Thyroid gland (tissue), 4 donors: ENCODE data around the gene ATG9B.

Experiments
- CTCF ChIP-seq, 6 experiments: fragments of 200-600 bp in 3 of 6; fragments of 450-650 bp in 3 of 6; sonication (generic) in 3 of 6; IDR thresholded peaks; one replicate each; pipeline ENCODE4 v1.5.1; 2016 to 2019; ENCODE audit warnings: antibody characterized with exemption in 6 of 6, mild to moderate bottlenecking in 2 of 6, inconsistent platforms in 1 of 6, moderate library complexity in 1 of 6
- POLR2A ChIP-seq, 2 donors: fragments of 450-650 bp; IDR thresholded peaks; one replicate each; pipeline ENCODE4 v1.6.1; 2017; ENCODE audit warnings: antibody characterized with exemption in 2 of 2, mild to moderate bottlenecking in 2 of 2, moderate library complexity in 1 of 2

DNA sequence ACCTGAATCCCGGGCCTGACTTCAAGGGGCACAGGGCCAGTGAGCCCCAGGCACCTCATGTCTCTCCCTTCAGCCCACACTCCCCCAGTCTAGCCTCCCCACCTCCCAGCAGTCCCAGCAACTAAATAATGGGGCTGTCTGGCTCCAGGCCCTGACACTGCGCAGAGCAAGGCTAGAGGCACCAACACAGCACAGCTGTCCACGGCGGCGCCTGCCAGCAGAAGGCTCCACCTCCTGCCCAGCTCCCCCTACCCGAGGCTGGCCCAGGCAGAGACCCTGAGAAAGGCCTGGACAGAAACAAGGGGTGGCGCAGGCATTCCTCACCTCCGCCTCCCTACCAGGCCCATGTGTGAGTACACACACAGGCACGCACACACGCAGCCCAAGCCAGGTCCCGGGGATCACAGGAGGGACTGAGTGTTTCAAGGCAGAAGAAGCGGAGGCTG is 52.2 kb downstream of the ATG9B start:
- no peak for TF ChIP-seq CTCF (IDR thresholded peaks at IDR 0.05)
- no peak for TF ChIP-seq POLR2A (IDR thresholded peaks at IDR 0.05)
